Measurements from ENCODE around the gene VPS39.
A peak's percentile ranks its signal among the peaks of the same experiment; 100 is the strongest.
"Not testable (repeated sequence)": the region's sequence is repeated elsewhere in the genome, so short reads cannot be mapped to it uniquely, and the experiment has no call there.

Gene VPS39, protein sequence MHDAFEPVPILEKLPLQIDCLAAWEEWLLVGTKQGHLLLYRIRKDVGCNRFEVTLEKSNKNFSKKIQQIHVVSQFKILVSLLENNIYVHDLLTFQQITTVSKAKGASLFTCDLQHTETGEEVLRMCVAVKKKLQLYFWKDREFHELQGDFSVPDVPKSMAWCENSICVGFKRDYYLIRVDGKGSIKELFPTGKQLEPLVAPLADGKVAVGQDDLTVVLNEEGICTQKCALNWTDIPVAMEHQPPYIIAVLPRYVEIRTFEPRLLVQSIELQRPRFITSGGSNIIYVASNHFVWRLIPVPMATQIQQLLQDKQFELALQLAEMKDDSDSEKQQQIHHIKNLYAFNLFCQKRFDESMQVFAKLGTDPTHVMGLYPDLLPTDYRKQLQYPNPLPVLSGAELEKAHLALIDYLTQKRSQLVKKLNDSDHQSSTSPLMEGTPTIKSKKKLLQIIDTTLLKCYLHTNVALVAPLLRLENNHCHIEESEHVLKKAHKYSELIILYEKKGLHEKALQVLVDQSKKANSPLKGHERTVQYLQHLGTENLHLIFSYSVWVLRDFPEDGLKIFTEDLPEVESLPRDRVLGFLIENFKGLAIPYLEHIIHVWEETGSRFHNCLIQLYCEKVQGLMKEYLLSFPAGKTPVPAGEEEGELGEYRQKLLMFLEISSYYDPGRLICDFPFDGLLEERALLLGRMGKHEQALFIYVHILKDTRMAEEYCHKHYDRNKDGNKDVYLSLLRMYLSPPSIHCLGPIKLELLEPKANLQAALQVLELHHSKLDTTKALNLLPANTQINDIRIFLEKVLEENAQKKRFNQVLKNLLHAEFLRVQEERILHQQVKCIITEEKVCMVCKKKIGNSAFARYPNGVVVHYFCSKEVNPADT

DNA sequence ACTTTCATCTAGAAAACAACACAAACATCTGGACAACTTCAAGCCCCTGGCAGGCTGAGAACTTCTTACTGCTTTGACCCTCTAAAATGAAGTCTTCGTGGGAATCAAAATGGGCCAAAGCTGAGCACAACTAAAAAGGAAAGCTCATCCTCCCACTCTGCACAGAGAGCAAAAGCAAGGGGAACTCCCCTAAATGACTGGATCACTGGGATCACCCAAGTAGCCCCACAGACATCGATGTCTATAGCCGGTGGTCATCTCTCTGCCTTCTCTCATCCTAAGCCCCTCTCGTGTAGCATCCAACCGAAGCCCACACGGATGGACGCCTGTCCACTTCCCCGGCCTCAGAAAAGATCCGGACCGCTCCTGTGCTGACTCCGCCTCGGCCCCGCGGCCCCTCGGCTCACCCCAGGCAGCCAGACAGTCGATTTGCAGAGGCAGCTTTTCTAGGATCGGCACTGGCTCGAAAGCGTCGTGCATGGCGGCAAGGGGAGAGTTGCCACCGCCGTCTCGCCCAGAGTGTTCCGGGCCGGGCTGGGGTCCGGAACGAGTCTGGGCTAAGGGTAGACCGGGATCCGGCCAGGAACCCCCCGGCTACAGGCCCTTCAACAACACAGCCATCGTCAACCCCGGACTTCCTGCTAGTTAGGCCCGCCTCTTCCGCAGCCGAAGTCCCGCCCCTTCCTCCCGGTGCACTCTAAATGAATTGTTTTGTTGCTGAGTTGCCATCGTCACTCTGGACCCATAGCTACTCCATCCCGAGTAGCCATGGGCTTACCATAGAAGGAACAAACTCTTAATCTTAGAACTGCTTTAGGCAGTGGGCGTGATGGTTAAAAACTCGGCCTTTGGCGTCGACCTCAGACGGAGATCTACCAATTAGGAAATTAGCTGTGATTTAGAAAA lies at the start of gene VPS39:
VPS39 (minus strand) TSS at position 631 of the 906 bp plus-strand sequence; CDS start at position 480, 151 bp downstream.
- DNase-seq (ENCODE audit: low read depth in 2 of 2): peak; percentile 64 to 83

DNA sequence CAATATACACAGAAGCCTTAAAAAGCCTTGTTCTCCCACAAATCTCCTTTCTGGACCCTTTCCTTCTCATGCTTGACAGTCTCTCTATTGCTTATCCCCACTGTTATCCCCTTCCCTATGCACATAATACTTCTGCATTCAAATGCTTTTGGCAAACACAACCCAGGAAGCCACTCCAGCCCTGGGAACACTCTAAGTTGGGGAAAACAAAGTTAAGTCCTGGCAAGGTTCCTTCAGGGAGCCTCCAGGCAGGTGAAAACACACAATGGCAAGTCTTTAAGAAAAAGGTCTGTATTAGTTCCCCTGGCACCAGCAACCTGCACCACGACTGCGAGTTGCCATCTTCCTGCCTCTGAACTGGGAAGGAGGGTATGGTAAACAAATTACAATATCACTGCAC lies 45.2 kb upstream of the VPS39 start:
- DNase-seq (ENCODE audit: low read depth in 2 of 2): no peak

DNA sequence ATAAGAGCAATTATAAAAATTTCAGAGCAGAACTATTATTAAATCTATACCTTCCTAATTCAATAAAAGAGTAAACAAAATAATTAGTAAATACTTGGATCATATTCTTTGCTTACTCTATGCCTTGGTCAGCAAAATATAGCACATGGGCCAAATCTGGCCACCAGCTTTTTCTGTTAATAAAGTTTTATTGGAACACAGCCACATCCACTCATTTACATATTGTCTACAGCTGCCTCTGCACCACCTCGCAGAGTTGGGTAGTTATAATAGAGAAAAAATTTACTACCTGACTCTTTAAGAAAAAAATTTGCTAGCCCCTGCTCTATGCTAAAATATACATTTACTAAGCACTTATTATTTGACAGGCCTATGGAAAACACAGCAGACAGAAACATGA lies 32.7 kb upstream of the VPS39 start:
- no peak for DNase-seq (ENCODE audit: low read depth in 2 of 2)

DNA sequence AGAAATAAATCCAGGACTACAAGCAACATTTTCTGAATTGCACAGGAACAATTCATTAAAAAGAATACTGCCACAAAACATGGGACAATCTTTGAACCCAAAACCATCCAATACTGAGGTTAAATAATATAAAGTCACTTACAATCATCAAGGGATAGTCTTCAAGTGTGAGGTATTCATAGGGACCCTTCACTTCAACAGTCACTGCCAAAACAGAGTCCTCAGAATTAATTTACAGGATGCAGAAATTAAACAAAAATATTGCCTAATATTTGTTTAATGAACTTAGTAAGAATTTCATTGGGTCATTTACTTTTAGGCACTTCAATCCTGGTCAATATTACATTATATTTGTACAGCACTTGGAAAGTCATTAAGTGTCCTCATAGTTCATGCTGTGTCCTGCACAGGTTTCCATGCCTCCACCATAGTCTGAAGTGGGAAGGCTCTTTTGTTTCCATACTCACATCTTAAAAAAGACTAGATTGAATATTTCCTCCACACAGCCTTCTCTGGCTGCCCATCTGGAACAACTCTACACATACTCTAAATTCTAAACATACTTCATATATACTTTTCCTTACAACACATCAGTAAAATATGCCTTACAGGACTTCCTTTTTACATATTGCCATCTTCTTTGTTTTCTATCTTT lies 31.6 kb upstream of the VPS39 start:
- DNase-seq (ENCODE audit: low read depth in 2 of 2): no peak

DNA sequence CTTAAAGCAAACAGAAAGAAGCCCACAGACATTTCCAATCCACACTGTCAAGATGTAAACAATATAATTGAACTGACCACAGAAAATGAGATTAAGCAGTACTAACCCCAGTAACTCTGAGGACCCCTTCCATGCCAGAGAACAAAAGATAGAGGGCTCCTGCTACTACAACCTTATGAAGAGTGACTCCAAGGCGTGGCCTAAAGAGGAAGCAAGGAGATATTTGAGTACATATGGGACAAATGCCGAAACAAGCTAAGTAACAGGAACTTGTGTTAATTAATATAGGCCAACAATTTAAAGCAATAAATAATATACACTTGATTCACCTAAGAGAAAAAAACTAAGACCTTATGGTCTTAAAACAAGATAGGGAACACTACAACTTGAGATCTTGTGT lies 25.0 kb upstream of the VPS39 start:
- DNase-seq (ENCODE audit: low read depth in 2 of 2): no peak

DNA sequence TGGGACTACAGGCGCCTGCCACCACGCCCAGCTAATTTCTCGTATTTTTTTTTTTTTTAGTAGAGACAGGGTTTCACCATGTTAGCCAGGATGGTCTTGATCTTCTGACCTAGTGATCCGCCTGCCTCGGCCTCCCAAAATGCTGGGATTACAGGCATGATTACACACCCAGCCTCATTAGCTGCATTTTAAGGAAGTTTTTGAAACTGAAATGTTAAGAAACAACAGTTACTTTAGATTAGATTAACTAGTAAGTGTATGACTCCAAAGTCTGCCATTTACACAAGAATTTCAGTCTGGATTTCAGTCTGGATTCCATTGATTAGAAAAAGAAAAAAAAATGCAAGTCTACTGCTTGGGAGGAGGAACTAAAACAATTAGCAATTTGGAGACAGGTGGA lies 24.5 kb upstream of the VPS39 start:
- no peak for DNase-seq (ENCODE audit: low read depth in 2 of 2)

DNA sequence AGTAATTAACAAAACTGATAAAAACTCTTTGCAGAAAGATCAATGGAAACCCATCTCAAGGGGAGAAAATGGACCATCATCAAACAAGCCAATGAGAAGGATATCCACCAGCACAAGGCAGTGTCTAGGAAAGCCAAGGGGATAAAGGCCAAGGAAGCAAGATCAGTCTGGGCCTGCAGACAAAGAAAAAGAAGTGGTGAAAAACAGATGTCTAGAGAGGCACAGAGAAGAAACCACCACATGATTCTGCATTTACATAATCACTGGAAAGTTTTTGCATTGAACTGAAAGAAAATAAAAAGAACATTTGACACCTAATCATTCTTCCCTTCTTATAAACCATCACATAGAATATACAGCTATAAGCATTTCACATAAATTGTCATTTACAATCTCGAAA lies 23.0 kb upstream of the VPS39 start:
- DNase-seq (ENCODE audit: low read depth in 2 of 2): no peak

DNA sequence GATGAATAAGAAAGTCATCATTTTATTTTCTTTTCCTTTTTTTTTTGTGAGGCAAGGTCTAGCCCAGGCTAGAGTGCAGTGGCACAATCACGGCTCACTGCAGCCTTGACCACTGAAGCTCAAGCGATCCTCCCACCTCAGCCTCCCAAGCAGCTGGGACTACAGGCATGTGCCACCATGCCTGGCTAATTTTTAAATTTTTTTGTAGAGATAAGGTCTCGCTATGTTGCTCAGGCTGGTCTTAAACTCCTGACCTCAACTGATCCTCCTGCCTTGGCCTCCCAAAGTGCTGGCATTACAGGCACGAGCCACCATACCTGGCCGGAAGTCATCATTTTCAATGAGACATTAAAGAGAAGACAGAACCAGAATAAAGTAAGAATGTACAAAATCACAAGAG lies 20.9 kb upstream of the VPS39 start:
- DNase-seq (ENCODE audit: low read depth in 2 of 2): not testable (repeated sequence)

DNA sequence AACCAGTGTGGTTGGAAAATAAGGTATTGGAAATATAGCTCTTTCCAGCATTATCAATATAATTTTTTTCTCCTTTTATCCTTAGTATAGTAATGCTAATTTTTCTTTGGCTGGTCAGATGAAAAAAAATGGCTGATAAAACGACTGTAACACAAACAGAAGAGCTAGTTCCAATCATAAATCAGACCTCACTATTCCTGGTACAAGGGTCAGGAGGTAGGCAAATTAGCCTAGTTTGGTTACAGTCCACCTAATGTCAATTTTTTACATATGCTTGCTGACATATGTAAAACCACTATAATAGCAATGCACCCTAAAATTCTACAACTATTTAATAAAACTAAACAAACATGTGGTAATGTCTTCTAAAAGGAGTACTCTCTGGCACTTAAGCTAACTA lies 19.9 kb upstream of the VPS39 start:
- DNase-seq (ENCODE audit: low read depth in 2 of 2): no peak

DNA sequence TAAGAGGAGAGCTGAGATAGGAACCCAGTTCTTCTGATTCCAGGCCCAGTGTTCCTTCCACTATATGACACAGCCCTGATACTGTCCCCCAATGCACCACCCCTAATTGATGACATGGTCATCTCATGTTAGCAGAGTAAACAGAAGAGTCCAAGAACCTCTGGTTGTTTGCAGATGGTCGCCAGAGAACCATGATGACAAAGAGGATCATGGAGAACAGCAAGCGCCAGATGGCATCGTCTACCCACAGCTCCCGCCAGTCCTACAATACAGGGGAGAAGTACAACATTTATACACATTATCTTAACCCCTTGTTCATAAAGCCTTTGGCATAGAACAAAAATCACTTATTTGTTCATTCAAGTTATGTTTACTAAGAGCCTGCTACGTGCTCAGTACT lies 18.5 kb upstream of the VPS39 start:
- DNase-seq (ENCODE audit: low read depth in 2 of 2): no peak

DNA sequence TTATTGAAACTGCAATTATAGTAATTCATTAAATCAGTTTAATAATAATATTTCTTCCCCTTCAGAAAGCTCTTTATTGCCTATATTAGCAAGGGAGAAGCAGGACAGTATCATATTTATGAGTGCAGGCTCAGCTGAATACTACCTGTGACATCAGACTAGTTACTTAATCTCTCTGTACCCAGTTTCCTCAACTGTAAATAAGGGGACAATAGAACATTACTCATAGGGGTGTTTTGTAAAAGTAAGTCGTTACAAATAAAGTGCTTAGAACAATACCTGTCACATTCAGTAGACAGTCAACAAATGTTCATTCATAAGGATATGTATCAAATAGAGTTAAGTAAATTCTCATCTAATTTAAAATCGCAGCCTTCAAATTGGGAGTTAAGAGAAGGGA lies 12.1 kb upstream of the VPS39 start:
- no peak for DNase-seq (ENCODE audit: low read depth in 2 of 2)

DNA sequence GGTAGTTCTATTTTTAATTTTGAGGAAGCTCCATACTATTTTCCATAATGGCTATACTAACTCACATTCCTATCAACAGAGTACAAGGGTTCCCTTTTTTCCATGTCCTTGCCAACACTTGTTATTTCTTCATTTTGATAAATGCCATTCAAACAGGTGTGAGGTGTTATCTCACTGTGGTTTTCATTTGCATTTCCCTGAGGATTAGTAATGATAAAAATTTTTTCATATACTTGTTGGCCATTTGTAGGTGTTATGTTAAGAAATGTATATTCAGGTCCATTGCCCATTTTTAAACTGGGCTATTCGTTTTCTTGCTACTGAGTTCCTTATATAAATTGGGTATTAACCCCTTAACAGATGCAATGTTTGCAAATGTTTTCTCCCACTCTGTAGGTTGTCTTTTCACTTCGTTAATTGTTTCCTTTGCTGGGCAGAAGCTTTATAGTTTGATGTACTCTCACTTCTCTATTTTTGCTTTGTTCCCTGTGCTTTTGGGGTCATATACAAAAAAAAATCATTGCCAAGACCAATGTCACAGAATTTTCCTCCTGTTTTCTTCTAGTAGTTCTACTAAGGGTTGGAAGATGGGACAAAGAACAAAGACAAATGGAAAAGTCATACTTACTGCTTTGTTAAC lies 11.0 kb upstream of the VPS39 start:
- no peak for DNase-seq (ENCODE audit: low read depth in 2 of 2)

DNA sequence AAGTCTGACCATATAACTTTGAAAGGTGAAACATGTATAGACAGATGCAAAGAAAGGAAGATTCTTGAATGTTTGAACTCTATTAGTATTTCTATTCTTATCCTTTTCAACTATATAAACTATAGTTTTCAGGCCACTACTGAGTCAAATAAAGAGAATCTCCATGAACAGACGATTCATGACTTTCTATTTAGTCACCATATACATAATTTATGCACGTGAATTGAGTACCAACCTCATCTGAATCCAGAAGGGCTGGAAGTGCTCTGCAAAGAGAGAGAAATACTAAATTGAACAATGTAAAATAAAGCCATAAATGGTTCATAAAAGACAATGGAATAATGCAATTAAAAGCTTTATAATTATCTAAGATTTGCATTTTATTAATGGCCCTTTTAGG lies 9.5 kb upstream of the VPS39 start:
- DNase-seq (ENCODE audit: low read depth in 2 of 2): no peak

DNA sequence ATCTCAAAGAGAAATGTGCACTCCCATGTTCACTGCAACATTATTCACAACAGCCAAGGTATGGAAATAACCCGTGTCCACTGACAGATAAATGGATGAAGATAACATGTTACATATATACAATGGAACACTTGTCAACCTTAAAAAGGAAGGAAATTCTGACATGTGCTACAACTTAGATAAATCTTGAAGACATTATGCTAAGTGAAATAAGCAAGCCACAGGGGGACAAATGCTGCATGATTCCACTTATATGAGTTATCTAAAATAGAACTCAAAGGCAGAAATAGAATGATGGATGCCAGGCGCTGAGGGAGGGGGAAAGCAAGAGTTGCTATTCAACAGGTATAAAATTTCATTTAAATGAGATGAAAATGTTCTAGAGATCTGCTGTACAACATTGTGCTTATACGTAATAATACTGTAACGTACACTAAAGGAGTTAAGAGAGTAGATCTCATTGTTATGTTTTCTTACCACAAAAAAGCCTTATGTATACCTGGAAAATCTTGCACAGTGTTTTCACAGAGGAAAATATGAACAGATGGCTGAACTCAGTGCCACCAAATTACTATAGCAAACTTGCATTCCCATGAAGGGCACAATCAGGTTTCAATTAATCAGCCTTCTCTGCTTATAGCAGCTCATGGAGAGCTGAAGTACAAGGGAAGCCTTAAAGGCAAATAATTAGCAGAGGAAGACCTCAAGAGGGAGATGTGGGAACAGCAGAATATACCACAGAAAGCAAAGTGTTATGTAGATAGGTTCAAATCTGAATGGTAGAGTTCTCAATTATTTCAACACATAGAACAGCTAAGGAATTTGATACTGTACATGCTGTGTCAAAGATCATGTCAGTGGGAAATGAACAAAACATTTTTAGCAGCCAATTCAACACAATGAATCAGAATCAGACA lies 8.1 kb upstream of the VPS39 start:
- DNase-seq (ENCODE audit: low read depth in 2 of 2): no peak

DNA sequence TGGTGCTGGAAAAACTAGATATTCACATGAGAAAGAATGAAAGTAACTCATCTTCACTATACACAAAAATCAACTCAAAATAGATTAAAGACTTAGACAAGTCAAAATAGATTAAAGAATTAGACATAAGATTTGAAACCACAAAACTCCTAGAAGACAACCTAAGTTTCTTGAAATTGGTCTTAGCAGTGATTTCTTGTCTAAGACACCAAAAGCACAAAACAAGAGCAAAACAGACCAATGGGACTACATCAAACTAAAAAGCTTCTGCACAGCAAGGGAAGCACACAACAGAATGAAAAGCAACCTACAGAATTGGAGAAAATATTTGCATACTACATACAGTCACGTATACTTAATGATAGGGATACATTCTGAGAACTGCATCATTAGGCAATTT lies 6.5 kb upstream of the VPS39 start:
- DNase-seq (ENCODE audit: low read depth in 2 of 2): no peak

DNA sequence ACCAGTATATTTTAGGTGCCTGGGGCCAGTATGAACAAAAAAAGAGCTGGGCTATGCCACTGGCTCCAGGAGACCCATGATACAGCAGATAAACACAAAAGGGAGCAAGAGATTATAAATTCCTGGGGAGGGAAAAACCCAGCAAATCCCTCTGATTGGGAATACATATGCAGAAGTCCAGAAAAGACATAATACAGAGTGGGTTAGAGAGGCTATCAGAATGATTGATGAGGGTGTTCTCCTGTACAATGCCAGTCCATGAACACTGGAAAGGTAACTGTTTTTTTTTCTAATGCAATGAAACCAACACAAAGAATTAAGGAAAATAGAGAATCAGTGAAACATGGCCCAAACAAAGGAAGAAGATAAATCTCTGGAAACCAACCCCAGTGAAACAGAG lies 5.4 kb upstream of the VPS39 start:
- DNase-seq (ENCODE audit: low read depth in 2 of 2): no peak

DNA sequence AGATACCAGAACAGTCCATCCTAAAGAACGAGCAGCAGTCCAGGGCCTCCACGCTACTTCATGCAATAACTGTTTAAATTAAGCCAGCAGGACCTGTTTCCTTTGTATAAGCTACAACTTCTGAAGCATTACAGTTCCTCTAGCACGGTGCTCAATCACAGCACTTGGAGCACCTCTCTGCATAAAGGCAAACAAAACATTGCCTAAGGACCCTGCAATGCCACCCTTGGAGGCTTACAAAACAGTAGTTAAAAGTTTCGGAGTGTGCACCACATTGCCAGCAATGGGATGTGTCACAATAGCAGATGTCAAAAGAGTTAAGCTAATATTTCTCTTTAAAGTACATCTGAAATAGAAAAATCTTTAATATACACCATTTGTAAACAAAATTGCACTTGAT lies 2.6 kb upstream of the VPS39 start:
- no peak for DNase-seq (ENCODE audit: low read depth in 2 of 2)

DNA sequence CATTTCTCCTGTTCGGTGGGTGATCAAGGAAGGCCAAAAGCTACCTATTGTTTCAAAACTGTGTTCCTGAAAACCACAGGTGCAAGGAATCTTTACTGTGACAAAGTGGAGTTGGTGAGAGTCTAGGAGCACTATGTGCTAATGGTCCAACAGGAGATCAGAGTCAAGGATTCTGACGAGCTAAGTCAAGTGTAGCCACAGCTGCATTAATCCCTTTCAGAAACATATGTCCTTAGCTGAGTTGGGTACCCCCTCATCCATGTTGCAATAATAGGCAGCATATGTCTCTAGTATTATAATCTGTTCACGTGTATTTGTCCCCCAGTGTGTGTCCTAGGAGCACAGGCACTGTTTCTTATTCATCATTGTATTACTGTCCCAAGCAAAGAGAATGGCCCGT lies 1.7 kb downstream of the VPS39 start:
- no peak for DNase-seq (ENCODE audit: low read depth in 2 of 2)

DNA sequence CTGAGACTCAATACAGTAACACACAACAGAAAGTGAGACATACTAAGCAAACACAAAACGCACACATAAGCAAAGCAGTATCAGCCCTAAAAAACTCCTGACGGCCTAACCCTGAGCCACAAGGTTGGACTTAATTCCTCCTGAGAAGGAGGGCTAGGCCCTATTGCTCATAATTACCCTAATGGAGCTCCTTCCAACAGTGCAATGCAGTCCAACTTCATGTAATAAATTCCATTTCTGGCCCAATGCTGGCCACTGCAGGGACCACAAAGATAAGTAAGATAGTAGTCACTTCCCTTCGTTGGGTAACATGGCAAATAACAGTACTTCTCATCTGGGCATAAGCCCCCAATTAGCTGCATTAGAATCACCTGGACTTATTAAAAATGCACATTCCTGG lies 4.2 kb downstream of the VPS39 start:
- DNase-seq (ENCODE audit: low read depth in 2 of 2): no peak

DNA sequence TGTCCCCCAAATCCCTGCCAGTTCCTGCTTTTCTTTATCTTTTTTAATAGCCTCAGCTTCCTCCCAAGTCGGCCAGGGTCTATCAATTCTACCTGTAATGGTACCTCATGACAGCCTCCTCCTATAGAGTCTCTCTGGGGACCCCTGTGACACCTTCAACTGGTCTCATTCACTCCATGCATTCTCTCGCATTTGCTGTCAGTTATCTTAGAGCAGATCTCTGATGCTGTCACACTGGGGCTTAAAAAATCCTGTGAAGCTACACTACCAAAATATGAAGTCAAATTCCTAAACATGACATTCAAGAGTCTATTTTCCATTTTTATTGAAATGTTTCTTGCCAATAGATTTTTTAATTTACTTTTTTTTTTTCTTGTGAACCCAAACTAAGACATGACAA lies 5.5 kb downstream of the VPS39 start:
- DNase-seq (ENCODE audit: low read depth in 2 of 2): no peak
